CD4-positive, alpha-beta T cell treated with Interleukin-21 for 1 hour (primary cell): ENCODE results near the gene SNAI1.
"Not testable (repeated sequence)": the region's sequence is repeated elsewhere in the genome, so short reads cannot be mapped to it uniquely, and the experiment has no call there.

Experiments used
- DNase-seq: peaks from one replicate; pipeline ENCODE4 v3.0.0-alpha.2; 2020

Gene SNAI1

DNA sequence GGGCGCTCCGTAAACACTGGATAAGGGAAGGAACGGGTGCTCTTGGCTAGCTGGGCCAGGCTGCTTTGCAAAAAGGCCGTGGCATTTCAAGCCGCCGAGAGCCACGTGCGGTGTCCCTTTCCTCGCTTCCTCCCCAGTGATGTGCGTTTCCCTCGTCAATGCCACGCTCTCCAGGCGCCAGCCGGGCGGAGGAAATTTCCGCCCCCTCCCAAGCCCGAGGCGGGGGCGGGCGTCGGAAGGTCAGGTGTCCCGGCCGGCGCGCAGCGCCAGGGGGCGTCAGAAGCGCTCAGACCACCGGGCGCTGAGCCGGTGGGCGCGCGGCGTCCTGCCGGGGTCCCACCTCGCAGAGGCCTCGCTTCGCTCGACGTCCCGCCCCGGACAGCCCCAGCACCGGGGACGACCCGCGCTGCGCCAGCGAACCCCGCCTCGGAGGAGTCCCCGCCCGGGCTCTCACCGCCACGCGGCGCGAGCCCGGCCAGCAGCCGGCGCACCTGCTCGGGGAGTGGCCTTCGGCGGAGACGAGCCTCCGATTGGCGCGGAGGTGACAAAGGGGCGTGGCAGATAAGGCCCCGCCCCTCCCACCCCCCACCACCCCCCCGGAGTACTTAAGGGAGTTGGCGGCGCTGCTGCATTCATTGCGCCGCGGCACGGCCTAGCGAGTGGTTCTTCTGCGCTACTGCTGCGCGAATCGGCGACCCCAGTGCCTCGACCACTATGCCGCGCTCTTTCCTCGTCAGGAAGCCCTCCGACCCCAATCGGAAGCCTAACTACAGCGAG lies at the start of gene SNAI1:
Gene SNAI1 (plus strand): TSS at position 635 of the 777 bp plus-strand sequence. CDS start 80 bp downstream, at position 715.
- peak; percentile 88 for DNase-seq

DNA sequence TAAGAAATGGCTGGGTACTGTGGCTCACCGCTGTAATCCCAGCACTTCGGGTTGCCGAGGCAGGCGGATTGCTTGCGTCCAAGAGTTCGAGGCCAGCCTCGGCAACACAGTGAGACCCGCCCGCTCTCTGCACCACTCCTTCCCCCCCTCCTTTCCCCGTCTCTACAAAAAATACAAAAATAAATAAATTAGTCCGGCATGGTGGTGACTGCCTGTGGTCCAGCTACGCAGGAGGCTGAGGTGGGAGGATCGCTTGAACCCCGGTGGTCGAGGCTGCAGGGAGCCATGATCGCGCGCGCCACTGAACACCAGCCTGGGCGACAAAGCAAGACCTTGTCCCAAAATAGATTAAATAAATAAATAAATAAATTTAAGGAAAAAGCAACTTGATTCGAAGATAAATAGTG lies 47.0 kb upstream of the SNAI1 start:
- DNase-seq = no peak

DNA sequence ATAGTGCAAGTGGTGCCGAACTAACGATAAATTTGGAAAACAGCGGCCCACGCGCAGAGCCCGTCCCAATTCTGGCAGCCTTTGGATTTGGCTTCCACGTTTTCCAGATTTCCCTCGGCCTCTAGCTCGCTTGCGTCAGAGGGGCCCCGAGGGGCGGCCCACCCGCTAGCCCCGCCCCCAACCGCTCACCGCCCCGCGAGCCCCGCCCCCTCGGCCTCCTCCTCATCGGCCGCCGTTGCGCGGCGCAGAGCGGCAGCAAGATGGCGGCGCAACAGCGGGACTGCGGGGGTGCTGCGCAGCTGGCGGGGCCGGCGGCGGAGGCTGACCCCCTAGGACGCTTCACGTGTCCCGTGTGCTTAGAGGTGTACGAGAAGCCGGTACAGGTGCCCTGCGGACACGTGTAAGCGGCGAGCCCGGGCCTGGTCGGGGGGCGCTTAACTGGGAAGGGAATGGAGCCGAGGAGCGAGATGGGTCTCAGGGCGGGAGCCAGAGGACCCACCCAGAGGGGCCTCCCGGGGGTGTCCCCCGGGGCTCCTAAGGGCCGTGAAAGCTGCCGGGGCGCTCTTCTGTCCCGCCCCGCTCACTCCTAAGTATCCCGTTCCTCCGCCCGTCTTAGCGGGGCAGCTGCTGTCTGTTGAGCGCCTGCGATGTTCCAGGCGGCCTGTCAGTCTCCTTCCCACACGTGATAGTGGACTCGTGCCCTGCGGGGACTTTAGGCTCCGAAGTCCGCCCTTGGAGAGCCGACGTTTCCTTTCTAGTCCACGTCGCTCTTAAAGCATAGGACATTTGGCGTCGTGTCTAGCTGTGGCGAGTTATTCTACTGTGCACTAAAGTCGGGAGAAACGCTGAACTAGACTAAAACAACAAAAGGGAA lies 46.4 kb upstream of the SNAI1 start, which contains the start of gene RNF114:
Gene RNF114 (plus strand): TSS at position 245 of the 874 bp plus-strand sequence. CDS start 16 bp downstream, at position 261.
- DNase-seq = peak; percentile 93

DNA sequence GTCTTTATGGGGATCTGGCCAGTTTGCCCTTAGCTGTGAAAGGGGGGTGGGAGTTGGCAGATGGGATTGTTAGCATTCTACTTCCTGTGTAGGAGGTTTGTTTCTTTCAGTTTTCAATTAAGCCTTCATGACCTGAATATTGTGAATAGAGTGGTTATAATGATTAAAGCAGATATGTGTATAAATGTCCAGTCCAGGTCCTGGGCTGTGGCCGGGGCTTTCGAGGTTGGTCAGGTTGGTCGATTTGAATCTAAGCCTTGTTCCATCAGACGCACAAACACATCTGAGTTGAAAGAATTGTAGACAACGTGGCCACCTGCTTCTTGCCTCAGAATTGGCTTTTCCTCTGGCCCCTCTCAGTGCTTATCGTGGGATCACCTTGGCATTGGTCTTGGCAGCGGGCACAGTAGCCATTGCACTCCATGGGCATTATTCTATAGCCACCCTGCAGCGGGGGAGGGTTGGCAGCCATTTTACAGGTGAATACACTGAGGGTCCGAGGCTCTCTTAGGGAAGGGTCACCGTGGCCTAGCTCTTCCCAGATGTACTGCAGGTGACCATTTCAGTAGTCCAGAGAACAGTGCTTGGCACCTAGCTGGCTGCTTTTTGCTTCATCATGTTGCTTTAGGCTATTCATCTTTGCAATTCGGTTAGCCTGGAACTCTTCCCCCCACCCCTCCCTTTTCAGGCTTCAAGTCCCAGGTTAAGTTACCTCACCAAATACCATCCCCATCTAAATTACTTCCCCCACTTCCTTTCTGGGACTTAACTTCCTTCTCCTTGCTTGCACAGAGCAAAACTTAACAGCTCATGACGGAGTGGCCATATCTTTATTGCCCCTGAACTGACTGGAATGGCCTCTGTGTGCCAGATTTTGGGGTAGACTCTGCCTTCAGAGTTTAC lies 45.5 kb upstream of the SNAI1 start:
- peak; percentile 31 for DNase-seq

DNA sequence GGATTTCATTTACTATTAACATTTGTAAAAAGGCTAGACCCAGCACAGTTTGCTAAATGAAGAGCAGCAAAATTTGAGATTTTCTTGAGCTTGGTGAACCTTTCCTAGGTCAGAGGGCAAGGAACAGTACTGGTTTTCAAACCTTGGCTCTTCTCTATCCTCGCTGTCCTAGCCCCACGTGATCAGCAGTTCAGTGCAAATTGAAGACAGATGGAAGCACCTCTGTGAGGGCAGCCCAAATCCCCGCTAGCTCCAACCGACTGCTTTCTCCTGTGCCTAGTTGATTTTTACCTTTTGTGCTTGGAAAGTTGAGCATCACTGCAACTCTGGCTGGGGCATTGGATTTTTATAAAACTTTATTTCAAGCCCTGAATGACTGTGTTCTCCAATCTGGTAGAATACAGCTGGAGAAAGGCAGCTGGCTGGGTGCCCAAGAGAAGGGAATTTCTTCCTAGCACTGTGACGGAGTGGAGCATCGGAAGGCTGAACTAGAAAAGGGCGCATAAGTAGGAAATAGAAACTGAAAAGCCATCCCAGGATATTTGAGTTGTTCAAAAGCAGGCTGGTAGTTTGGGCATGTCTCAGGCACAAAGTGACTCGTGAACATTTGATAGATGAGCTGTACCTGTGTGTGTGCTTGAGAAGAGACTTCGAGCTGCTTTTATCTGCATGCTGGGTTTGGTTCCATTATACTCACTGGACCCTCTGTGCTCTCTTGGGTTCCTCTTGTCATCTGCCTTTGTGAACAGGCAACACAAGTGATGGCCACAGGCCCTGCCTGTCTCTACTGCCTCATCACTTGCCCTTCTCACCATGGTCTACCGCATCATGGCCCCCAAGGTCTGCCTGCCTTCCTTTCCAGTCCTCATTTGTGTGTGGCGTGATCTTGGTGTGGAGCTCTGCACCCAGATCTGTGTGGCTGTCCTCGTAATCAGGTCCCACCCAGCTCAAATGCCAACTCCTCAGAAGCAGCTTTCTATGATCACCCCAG lies 44.3 kb upstream of the SNAI1 start:
- no peak for DNase-seq

DNA sequence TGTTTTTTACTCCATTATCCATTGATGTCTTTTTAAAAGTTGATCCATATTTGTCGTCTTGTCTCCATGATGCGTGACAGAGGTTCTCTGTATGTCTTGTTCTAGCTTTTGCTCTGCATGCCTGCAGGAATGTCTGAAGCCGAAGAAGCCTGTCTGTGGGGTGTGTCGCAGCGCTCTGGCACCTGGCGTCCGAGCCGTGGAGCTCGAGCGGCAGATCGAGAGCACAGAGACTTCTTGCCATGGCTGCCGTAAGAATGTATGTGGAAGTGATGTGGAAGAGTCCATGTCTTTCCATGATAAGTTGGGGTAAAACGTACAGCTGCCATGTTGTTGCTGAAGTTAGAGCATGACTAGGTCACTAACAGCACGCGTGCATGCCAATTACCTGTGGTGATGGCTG lies 41.3 kb upstream of the SNAI1 start:
- no peak for DNase-seq

DNA sequence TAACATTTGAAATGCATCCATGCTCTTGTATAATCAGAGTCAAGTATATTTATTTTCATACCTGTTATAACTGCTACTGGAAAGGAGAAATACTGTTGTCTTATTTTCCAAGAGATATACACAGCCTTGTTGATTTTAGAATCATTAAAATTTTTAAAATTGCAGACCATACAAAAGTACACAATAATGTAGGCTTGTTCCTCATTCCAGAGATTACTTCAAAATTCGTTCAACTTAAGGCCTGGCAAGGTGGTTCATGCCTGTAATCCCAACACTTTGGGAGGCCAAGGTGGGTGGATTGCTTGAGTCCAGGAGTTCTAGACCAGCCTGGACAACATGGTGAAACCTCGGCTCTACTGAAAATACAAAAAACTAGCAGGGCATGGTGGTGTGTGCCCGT lies 40.5 kb upstream of the SNAI1 start:
- DNase-seq = no peak

DNA sequence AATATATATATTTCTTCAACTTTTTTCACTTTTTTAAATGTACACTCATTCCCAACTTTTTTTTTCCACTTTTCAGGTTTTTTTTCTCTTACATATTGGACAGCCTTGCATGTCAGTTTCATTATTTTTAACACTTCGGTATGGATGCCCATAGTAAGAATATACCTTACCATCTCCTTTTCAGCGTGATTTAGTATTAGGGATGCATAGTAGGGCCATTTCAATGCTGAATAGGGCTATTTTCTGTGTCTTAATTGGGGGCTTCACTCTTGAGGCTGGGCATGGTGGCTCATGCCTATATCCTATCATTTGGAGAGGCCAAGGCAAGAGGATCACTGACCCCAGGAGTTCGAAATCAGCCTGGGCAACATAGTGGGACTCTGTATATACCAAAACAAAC lies 39.8 kb upstream of the SNAI1 start:
- DNase-seq = no peak

DNA sequence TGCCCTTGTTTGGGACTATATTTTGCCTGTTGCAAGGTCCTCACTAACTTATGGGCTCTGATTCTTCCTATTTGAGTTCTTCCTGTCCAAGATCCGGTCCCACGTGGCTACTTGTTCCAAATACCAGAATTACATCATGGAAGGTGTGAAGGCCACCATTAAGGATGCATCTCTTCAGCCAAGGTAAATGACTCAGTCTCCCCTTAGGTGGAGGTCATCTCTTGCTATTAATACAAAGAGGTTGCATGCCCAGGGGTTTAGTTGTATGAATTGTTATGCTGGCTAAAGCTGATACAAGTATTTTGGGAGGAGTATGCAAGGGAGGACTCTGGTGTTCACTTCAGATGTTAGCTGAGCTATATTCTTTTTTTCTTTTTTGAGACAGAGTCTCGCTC lies 37.5 kb upstream of the SNAI1 start:
- no peak for DNase-seq

DNA sequence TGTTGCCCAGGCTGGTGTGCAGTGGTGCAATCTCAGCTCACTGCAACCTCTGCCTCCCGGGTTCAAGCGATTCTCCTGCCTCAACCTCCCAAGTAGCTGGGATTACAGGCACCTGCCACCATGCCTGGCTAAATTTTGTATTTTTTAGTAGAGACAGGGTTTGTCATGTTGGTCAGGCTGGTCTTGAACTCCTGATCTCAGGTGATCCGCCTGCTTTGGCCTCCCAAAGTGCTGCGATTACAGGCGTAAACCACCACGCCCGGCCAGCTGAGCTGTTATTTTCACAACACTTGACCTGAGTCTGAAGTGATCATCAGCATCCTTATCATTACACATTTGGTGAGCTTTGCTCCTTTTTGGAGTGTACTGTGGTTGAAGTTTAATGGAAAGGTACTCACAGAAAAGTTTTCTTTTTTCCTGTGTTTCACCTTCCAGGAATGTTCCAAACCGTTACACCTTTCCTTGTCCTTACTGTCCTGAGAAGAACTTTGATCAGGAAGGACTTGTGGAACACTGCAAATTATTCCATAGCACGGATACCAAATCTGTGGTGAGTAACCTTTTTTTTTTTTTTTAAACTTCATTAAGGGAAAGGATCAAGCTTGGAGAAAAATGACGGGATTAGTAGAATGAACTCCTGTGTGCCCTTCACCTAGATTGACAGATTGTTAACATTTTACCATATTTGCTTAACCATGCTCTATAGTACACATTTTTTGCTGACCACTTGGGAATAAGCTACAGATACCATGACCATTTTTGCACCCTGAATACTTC lies 36.9 kb upstream of the SNAI1 start:
- DNase-seq = no peak

DNA sequence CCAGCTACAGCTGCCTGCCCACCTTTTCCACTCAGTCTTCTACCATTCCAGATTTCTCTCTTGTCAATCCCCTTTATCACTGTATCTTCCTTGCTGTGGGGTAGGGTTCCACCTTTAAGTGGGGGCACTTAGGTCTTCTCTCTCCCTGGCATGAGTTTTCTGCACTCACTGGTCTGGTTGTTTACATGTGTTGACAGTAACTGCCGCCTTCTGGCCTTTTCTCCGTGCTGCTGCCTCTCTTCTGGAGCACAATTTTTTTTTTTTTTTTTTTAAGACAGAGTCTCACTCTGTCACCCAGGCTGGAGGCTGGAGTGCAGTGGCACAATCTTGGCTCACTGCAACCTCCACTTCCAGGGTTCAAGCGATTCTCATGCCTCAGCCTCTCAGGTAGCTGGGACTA lies 34.6 kb upstream of the SNAI1 start:
- DNase-seq = no peak

DNA sequence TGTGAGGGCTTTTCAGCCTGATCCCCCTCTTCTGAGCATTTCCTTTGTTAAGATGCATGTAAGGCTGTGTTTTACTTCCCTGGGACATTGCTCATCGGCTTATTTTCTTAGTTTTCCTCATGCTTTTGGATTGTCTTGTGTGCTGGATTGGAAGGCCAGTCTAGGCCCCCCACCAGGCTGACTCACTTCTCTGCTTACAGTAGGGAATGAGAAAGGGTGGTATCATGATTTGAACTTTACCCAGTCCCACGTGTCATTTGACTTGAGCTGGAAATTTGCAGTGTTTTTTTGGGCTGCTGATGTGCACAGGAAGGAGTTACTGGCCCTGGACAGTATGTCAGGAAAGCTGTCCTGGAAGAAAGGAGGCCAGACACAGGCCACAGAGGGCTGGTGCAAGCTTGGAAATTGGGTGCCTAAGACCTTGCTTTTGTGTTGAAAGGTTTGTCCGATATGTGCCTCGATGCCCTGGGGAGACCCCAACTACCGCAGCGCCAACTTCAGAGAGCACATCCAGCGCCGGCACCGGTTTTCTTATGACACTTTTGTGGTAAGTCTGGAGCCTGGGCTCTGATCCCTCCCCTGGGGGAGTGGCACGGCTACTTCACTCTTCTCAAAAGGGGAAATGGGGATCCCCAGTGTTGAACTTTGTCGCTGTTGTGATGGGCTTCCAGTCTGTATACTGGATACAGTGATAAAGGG lies 33.8 kb upstream of the SNAI1 start:
- no peak for DNase-seq

DNA sequence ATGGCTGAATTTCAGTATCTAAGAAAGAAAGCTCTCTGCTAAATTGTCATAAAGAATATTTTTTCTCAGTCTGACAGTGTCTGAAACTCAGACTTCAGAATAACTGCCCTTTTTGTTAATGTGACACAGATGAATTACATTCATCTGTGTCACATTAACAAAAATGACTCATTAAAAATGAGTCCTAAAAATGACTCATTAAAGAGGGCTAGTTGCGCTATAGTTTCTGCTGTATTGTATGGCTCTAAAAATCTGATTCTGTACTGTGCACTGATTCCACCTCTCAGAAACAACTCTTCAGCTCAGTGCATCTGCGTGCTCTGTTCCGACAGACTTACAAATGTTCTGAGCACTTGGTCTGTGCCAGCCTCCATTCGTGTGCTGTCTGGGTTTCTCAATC lies 31.6 kb upstream of the SNAI1 start:
- DNase-seq = no peak

DNA sequence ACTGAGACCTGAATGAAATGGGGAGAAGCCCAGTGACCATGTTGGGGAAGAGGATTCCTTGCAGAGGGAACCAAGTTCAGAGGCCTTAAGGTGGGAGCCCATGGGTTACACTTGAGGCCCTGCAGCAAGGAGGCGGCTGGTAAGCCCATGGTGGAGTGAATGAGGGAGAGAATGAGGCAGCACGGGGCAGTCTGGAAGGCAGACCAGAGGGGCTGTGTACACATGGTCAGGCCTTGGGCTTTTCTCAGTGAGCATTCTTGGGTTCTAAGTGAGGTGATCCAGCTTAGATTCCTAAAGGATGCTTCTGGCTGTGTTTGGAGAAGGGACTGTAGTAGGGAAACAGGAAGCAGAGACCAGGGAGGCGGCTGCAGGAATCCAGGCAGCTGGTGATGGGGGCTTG lies 27.6 kb upstream of the SNAI1 start:
- DNase-seq = no peak

DNA sequence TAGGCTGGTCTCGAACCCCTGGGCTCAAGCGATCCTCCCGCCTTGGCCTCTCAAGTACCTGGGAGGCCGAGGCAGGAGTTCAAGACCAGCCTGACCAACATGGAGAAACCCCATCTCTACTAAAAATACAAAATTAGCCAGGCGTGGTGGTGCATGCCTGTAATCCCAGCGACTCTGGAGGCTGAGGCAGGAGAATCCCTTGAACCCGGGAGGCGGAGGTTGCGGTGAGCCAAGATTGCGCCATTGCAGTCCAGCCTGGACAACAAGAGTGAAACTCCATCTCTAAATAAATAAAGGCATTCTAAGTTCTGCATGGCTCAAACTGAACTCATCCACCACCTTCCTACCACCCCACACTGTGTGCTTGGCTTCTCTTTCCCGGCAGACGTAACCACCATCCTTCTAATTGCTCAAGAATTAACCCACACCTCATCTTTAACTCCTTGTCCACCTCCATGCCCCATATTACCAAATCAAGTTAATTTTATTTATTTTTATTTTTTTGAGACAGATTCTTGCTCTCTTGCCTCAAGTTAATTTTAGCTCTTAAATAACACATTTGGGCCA lies 26.9 kb upstream of the SNAI1 start:
- not testable (repeated sequence) for DNase-seq

DNA sequence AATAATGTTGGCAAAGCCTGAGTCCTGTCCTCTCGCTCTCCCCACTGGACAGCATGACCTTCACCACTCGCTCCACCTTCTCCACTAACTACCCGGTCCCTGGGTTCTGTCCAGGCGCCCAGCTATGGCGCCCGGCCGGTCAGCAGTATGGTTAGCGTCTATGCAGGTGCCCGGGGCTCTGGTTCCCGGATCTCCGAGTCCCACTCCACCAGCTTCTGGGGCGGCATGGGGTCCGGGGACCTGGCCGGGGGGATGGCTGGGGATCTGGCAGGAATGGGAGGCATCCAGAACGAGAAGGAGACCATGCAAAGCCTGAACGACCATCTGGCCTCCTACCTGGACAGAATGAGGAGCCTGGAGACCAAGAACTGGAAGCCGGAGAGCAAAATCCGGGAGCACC lies 26.1 kb upstream of the SNAI1 start:
- DNase-seq = no peak

DNA sequence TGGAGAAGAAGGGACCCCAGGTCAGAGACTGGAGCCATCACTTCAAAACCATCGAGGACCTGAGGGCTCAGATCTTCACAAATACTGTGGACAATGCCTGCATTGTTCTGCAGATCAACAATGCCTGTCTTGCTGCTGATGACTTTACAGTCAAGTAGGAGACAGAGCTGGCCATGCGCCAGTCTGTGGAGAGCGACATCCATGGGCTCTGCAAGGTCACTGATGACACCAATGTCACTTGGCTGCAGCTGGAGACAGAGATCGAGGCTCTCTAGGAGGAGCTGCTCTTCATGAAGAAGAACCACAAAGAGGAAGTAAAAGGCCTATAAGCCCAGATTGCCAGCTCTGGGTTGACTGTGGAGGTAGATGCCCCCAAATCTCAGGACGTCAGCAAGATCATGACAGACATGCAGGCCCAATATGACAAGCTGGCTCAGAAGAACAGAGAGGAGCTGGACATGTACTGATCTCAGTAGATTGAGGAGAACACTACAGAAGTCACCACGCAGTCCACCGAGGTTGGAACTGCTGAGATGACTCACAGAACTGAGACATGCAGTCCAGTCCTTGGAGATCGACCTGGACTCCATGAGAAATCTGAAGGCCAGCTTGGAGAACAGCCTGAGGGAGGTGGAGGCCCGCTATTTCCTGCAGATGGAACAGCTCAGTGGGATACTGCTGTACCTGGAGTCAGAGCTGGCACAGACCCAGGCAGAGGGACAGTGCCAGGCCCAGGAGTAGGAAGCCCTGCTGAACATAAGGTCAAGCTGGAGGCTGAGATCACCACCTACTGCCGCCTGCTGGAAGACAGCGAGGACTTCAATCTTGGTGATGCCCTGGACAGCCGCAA lies 25.5 kb upstream of the SNAI1 start:
- not testable (repeated sequence) for DNase-seq

DNA sequence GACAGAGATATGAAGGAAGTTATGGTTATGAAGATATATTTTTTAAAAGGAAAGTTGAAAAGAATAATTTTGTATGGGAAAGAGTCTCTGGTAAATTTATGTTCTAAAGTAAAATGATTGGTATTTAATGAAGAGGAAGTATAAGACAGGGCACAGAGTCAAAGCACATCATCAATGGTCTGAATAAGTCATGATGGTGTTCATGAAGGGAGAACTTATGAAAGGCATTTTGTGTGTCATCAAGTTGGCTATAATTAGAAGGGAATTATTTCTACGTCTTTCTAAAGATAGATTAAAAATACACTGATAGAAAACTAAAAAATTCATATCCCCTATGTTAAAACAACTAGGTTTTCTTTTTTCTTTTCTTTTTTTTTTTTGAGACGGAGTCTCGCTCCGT lies 21.4 kb upstream of the SNAI1 start:
- no peak for DNase-seq
